Neutrophil (primary cell): ENCODE data around the gene MAPK4.
"Not testable (repeated sequence)": the region's sequence is repeated elsewhere in the genome, so short reads cannot be mapped to it uniquely, and the experiment has no call there.

Experiments used
- H3K27ac ChIP-seq: fragments of 200-600 bp; sonication (generic); 2 replicates; pipeline ENCODE4 v1.5.1; 2016; ENCODE audit warnings: mild to moderate bottlenecking, moderate library complexity
- H3K27me3 ChIP-seq: fragments of 200-600 bp; sonication (generic); 2 replicates; pipeline ENCODE4 v1.6.0; 2016; ENCODE audit warnings: mild to moderate bottlenecking
- H3K36me3 ChIP-seq: fragments of 200-600 bp; sonication (generic); 2 replicates; pipeline ENCODE4 v1.5.1; 2017
- H3K4me1 ChIP-seq, 2 experiments: fragments of 200-600 bp in 1 of 2; sonication (generic) in 1 of 2; 1 replicate in 1 of 2; 2 replicates in 1 of 2; pipeline versions ENCODE4 v1.5.1 to v1.6.1; 2013 to 2016; ENCODE audit warnings: low read depth in 1 of 2, low read length in 1 of 2, mild to moderate bottlenecking in 1 of 2, moderate library complexity in 1 of 2; ENCODE audit not compliant: control insufficient read depth in 1 of 2, insufficient read depth in 1 of 2
- H3K4me3 ChIP-seq, 2 experiments: fragments of 200-600 bp in 1 of 2; sonication (generic) in 1 of 2; 1 replicate in 1 of 2; 2 replicates in 1 of 2; pipeline ENCODE4 v1.5.1; 2013 to 2016; ENCODE audit warnings: low read depth in 1 of 2, low read length in 1 of 2, mild to moderate bottlenecking in 1 of 2, moderate library complexity in 1 of 2
- H3K9me3 ChIP-seq: fragments of 200-600 bp; sonication (generic); 2 replicates; pipeline ENCODE4 v1.5.1; 2016
- TF ChIP-seq, protein P1 (sequence below): fragments of 200-600 bp; sonication (generic); IDR thresholded peaks from 2 replicates; pipeline ENCODE4 v1.5.1; 2016; ENCODE audit warnings: antibody characterized with exemption

The MAPK4 gene

DNA sequence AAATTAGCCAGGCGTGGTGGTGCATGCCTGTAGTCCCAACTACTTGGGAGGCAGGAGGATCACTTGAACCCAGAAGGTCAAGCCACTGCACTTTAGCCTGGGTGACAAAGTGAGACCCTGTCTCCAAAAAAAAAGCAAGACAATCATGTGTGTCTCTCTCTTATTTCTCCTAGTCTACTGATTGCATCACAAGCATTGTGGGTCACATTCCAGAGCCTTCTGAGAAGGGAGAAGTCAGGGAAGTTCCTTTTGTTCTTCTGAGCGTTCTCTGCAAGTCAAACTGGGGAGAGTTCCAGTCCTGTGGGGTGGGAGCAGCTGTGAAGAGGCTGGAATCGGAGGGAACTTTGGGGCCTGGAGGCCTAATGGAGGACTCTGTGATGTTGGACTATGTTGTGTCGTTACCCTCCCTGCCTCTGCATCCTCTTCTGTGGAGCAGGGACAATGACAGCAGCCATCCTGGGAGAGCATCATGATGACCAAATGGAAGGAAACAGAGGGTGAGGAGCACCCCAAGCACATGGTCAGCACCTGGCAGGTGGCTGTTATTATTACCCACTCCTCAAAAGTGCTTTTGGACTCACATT is 144.6 kb downstream of the MAPK4 start:
- TF ChIP-seq, protein P1, sequence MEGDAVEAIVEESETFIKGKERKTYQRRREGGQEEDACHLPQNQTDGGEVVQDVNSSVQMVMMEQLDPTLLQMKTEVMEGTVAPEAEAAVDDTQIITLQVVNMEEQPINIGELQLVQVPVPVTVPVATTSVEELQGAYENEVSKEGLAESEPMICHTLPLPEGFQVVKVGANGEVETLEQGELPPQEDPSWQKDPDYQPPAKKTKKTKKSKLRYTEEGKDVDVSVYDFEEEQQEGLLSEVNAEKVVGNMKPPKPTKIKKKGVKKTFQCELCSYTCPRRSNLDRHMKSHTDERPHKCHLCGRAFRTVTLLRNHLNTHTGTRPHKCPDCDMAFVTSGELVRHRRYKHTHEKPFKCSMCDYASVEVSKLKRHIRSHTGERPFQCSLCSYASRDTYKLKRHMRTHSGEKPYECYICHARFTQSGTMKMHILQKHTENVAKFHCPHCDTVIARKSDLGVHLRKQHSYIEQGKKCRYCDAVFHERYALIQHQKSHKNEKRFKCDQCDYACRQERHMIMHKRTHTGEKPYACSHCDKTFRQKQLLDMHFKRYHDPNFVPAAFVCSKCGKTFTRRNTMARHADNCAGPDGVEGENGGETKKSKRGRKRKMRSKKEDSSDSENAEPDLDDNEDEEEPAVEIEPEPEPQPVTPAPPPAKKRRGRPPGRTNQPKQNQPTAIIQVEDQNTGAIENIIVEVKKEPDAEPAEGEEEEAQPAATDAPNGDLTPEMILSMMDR = no peak
- H3K9me3 ChIP-seq = no peaks in the 10 kb centered on the region
- H3K36me3 ChIP-seq = no peaks in the 10 kb centered on the region
- no peak overlapping the region for H3K27ac ChIP-seq
- peaks cover 1% of the 10 kb centered on the region for H3K27me3 ChIP-seq
- H3K4me1 ChIP-seq = no peaks in the 10 kb centered on the region
- no peak overlapping the region for H3K4me3 ChIP-seq

DNA sequence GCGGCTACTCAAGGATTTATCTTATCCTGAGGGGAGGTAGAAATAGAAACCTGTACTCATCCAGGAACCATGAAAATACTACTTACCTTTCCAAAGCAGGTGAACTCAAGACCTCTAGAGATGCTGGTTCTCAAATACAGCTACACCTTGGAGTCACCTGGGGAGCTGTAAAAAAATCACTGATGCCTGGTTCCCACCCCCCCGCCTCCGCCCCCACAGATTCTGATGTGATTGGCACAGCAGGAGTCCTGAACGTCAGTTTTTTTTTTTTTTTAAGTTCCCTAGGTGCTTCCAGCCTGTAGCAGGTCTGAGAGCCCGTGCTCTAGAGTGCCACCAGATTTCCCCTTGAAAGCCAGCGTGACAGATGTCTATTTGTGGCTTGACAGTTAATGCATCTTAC is 146.3 kb downstream of the MAPK4 start:
- no peaks in the 10 kb centered on the region for H3K27me3 ChIP-seq
- no peaks in the 10 kb centered on the region for H3K9me3 ChIP-seq
- no peak overlapping the region for H3K27ac ChIP-seq
- TF ChIP-seq, protein P1 = no peak
- no peaks in the 10 kb centered on the region for H3K36me3 ChIP-seq
- H3K4me3 ChIP-seq = no peak overlapping the region
- H3K4me1 ChIP-seq = no peaks in the 10 kb centered on the region

DNA sequence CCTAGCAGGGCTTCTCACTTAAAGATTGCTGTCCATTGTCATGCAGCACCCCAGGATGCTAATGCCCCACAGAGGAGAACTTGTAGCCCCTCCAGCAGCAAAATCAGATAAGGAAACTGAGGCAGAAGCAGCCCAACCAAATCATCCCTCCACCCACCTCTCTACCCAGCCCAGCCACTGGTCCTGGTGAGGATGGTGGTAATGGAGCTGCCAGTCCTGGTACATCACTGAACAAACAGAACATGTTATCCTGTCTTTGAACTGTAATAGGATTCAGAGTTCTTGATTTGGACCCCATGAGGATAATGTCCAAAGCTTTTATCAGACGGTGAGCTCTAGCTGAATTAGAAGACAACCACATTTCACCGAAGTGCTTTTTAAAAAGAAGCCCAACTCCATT is 146.8 kb downstream of the MAPK4 start:
- no peak overlapping the region for H3K27ac ChIP-seq
- no peak overlapping the region for H3K4me3 ChIP-seq

DNA sequence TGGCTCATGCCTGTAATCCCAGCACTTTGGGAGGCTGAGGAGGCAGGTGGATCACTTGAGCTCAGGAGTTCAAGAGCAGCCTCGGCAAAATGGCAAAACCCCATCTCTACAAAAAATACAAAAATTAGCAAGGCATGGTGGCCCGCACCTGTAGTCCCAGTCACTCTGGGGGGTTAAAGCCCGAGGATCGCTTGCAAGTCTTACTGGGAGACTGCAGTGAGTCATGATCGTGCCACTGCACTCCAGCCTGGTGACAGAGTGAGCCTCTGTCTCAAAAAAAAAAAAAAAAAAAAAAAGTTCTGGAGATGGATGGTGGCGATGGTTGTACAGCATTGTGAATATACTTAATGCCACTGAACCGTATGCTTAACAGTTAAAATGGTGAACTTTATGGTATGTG is 147.4 kb downstream of the MAPK4 start:
- not testable (repeated sequence) for H3K36me3 ChIP-seq, H3K27ac ChIP-seq, H3K9me3 ChIP-seq, H3K27me3 ChIP-seq, H3K4me1 ChIP-seq, H3K4me3 ChIP-seq

More for the DNA sequence above, 146.8 kb downstream of the MAPK4 start:
- H3K27me3 ChIP-seq = no peaks in the 10 kb centered on the region
- no peaks in the 10 kb centered on the region for H3K36me3 ChIP-seq
- no peaks in the 10 kb centered on the region for H3K4me1 ChIP-seq
- TF ChIP-seq, protein P1 = no peak
- H3K9me3 ChIP-seq = no peaks in the 10 kb centered on the region

DNA sequence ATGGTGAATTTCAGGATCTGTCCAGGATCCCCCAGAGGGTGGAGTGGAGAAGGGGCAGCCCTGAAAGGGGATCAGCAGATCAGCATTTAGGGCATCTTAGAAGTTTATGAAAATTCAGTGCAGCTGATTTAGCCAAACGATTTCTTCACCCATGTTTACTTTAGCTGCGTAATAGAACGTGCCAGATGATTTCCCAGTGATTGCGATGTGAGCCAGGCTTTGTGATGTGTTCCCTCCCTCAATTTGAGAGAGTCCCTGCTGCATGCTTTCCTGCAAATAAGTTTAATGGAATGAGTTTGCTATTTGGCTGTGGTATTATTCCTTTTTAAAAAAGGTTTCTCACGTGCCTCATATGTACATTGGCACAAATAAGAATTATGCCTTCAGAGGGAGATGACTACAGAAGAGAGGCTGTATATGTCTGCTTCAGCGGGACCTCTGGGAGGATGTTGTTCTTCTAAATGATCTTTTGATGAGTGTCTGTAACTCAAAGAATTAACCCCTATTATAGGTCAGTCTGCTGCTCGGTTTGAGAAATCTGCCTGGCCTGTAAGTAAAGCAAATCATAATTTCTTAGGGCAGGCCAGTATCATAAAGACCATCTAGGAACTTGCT is 148.1 kb downstream of the MAPK4 start:
- no peaks in the 10 kb centered on the region for H3K27me3 ChIP-seq
- H3K27ac ChIP-seq = no peak overlapping the region
- no peaks in the 10 kb centered on the region for H3K9me3 ChIP-seq
- H3K4me3 ChIP-seq = no peak overlapping the region
- H3K4me1 ChIP-seq = no peaks in the 10 kb centered on the region
- H3K36me3 ChIP-seq = no peaks in the 10 kb centered on the region
- TF ChIP-seq, protein P1 = no peak

DNA sequence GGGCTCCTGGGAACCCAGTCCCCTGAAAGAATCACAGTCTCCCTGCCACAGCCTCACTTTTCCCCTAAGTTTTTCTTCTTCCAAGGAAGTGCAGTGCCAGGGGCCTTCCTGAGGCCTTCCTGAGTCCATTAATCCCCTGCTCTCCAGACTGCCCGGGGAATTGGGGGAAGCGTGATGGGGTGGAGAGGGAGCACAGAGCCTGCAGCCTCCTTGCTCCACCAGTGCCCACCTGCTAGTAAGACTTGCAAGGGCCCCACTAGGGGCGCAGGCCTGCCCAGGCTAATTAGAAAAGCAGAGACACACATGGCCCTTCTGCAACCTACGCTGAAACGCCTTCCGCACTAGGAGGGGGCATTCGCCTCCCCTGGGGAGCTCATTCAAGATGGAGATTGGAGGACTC is 149.3 kb downstream of the MAPK4 start:
- H3K36me3 ChIP-seq = no peaks in the 10 kb centered on the region
- H3K9me3 ChIP-seq = no peaks in the 10 kb centered on the region
- H3K4me1 ChIP-seq = no peaks in the 10 kb centered on the region
- no peak overlapping the region for H3K27ac ChIP-seq
- TF ChIP-seq, protein P1 = no peak
- no peaks in the 10 kb centered on the region for H3K27me3 ChIP-seq
- no peak overlapping the region for H3K4me3 ChIP-seq
